H9 (cell line): ENCODE data around the gene PATE4. TPM values are rescaled to one million over a fixed set of nuclear protein-coding genes. Genes with fewer than 3 reads are reported as not detected.

Source experiments
- DNase-seq: peaks from one replicate; pipeline ENCODE4 v3.0.0-alpha.2; 2017
- H2AFZ ChIP-seq: one replicate; pipeline ENCODE4 v1.6.1; 2013; ENCODE audit warnings: mild to moderate bottlenecking, low read length, control low read depth, moderate library complexity
- H2AK5ac ChIP-seq: 2 replicates; pipeline ENCODE4 v1.6.1; 2013; ENCODE audit warnings: low read length, control low read depth, mixed read lengths; ENCODE audit not compliant: insufficient read length
- H2BK120ac ChIP-seq: one replicate; pipeline ENCODE4 v1.6.1; 2013; ENCODE audit warnings: low read depth, mild to moderate bottlenecking, low read length, control low read depth, inconsistent platforms; ENCODE audit not compliant: poor library complexity, severe bottlenecking
- H2BK12ac ChIP-seq: 2 replicates; pipeline ENCODE4 v1.6.1; 2013; ENCODE audit warnings: low read length, control low read depth, mixed read lengths, low read depth; ENCODE audit not compliant: insufficient read length
- H2BK15ac ChIP-seq: 2 replicates; pipeline ENCODE4 v1.6.1; 2013; ENCODE audit warnings: low read depth, low read length, control low read depth
- H2BK20ac ChIP-seq: one replicate; pipeline ENCODE4 v1.6.1; 2013; ENCODE audit warnings: low read depth, mild to moderate bottlenecking, low read length, control low read depth, inconsistent platforms; ENCODE audit not compliant: poor library complexity, severe bottlenecking
- H2BK5ac ChIP-seq: 2 replicates; pipeline ENCODE4 v1.6.1; 2013; ENCODE audit warnings: low read length, control low read depth, mixed read lengths; ENCODE audit not compliant: insufficient read length
- H3K14ac ChIP-seq: 2 replicates; pipeline ENCODE4 v1.6.1; 2013; ENCODE audit warnings: low read length, control low read depth; ENCODE audit not compliant: insufficient read depth
- H3K18ac ChIP-seq: 2 replicates; pipeline ENCODE4 v1.6.1; 2013; ENCODE audit warnings: low read depth, mild to moderate bottlenecking, mixed read lengths, low read length, control low read depth; ENCODE audit not compliant: insufficient read length
- H3K23ac ChIP-seq: 2 replicates; pipeline ENCODE4 v1.6.1; 2013; ENCODE audit warnings: low read length, control low read depth, mixed read lengths, low read depth; ENCODE audit not compliant: insufficient read length
- H3K23me2 ChIP-seq: 2 replicates; pipeline ENCODE4 v1.6.1; 2013; ENCODE audit warnings: low read depth, mild to moderate bottlenecking, mixed read lengths, low read length, control low read depth; ENCODE audit not compliant: insufficient read length, poor library complexity, severe bottlenecking
- H3K27ac ChIP-seq: 2 replicates; pipeline ENCODE4 v1.5.1; 2013; ENCODE audit warnings: low read length, control low read depth, mixed read lengths, low read depth; ENCODE audit not compliant: insufficient read length
- H3K27me3 ChIP-seq: 2 replicates; pipeline ENCODE4 v1.6.1; 2013; ENCODE audit warnings: low read length, control low read depth, inconsistent platforms; ENCODE audit not compliant: insufficient read depth
- H3K4ac ChIP-seq: 2 replicates; pipeline ENCODE4 v1.6.1; 2013; ENCODE audit warnings: low read depth, mild to moderate bottlenecking, control low read depth, inconsistent platforms, low read length, moderate library complexity
- H3K4me1 ChIP-seq: 2 replicates; pipeline ENCODE4 v1.6.1; 2013; ENCODE audit warnings: low read length, control low read depth, inconsistent platforms; ENCODE audit not compliant: insufficient read depth
- H3K4me2 ChIP-seq: 2 replicates; pipeline ENCODE4 v1.6.1; 2013; ENCODE audit warnings: low read length, control low read depth, mixed read lengths; ENCODE audit not compliant: insufficient read length, insufficient read depth
- H3K56ac ChIP-seq: 2 replicates; pipeline ENCODE4 v1.6.1; 2013; ENCODE audit warnings: low read depth, mild to moderate bottlenecking, mixed read lengths, low read length, control low read depth; ENCODE audit not compliant: insufficient read length
- H3K79me1 ChIP-seq: 2 replicates; pipeline ENCODE4 v1.6.1; 2013; ENCODE audit warnings: low read depth, mild to moderate bottlenecking, moderate library complexity, low read length, control low read depth, inconsistent platforms; ENCODE audit not compliant: insufficient read depth, poor library complexity, severe bottlenecking
- H3K79me2 ChIP-seq: 2 replicates; pipeline ENCODE4 v1.6.1; 2013; ENCODE audit warnings: low read length, control low read depth, inconsistent platforms; ENCODE audit not compliant: insufficient read depth
- H3K9ac ChIP-seq: 2 replicates; pipeline ENCODE4 v1.6.1; 2013; ENCODE audit warnings: low read length, control low read depth, mixed read lengths; ENCODE audit not compliant: insufficient read length; ENCODE audit errors: extremely low read depth
- H3K9me3 ChIP-seq: one replicate; pipeline ENCODE4 v1.6.1; 2013; ENCODE audit warnings: low read depth, low read length, inconsistent platforms; ENCODE audit not compliant: control insufficient read depth
- H3T11ph ChIP-seq: one replicate; pipeline ENCODE4 v1.6.1; 2013; ENCODE audit warnings: mild to moderate bottlenecking, low read length, control low read depth, inconsistent platforms
- H4K20me1 ChIP-seq: one replicate; pipeline ENCODE4 v1.6.1; 2013; ENCODE audit not compliant: control insufficient read depth, insufficient read length, insufficient read depth
- H4K5ac ChIP-seq: 2 replicates; pipeline ENCODE4 v1.6.1; 2013; ENCODE audit warnings: low read depth, mild to moderate bottlenecking, mixed read lengths, low read length, control low read depth; ENCODE audit not compliant: insufficient read length
- H4K8ac ChIP-seq: replicated peaks from 2 replicates; pipeline ENCODE4 v1.6.1; 2013; ENCODE audit warnings: low read length, control low read depth, mixed read lengths, low read depth; ENCODE audit not compliant: insufficient read length
- H4K91ac ChIP-seq: 2 replicates; pipeline ENCODE4 v1.6.1; 2013; ENCODE audit warnings: low read depth, mild to moderate bottlenecking, moderate library complexity, mixed read lengths, low read length, control low read depth; ENCODE audit not compliant: insufficient read length
- H3K27ac Mint-ChIP-seq, 3 experiments: 2 replicates in 2 of 3; 3 replicates in 1 of 3; pipeline ENCODE4 v1.8.0; 2020 to 2021; ENCODE audit warnings: mixed read lengths in 3 of 3, mild to moderate bottlenecking in 1 of 3, moderate library complexity in 1 of 3
- H3K27me3 Mint-ChIP-seq: 2 replicates; pipeline ENCODE4 v1.8.0; 2021; ENCODE audit warnings: low read depth, mild to moderate bottlenecking, moderate library complexity, mixed read lengths
- H3K36me3 Mint-ChIP-seq, 3 experiments: 2 replicates in 2 of 3; 3 replicates in 1 of 3; pipeline ENCODE4 v1.8.0; 2020 to 2021; ENCODE audit warnings: low read depth in 3 of 3, mixed read lengths in 3 of 3; ENCODE audit not compliant: insufficient read depth in 1 of 3
- H3K4me1 Mint-ChIP-seq, 2 experiments: 2 replicates each; pipeline ENCODE4 v1.8.0; 2020; ENCODE audit warnings: mixed read lengths in 2 of 2
- H3K4me3 Mint-ChIP-seq, 2 experiments: 2 replicates in 1 of 2; 3 replicates in 1 of 2; pipeline ENCODE4 v1.8.0; 2020 to 2021; ENCODE audit warnings: mild to moderate bottlenecking in 2 of 2, mixed read lengths in 2 of 2, moderate library complexity in 1 of 2
- H3K9me3 Mint-ChIP-seq, 2 experiments: 2 replicates in 1 of 2; 3 replicates in 1 of 2; pipeline ENCODE4 v1.8.0; 2020; ENCODE audit warnings: mild to moderate bottlenecking in 2 of 2, mixed read lengths in 2 of 2, moderate library complexity in 1 of 2
- whole genome bisulfite sequencing: extraction: QIAGEN DNeasy Blood & Tissue Kit; methylation state at CpG from one replicate; pipeline ENCODE4 v1.1.7; 2013; ENCODE audit warnings: missing lambda C conversion rate, low lambda C conversion rate, mixed read lengths; ENCODE audit not compliant: insufficient read length; ENCODE audit errors: extremely low coverage; 5-methylcytosine and 5-hydroxymethylcytosine counted together
- total RNA-seq: library from RNA; stranded (reverse); gene quantifications from 2 replicates; pipeline ENCODE4 v1.2.1, GENCODE V29; 2021
- TF ChIP-seq, protein P1 (sequence below): fragments of 200-600 bp; sonication (generic); conservative IDR thresholded peaks from 3 replicates; pipeline ENCODE4 v1.8.0; 2021; ENCODE audit warnings: antibody characterized with exemption, mild to moderate bottlenecking

Gene PATE4
- total RNA-seq, 1 experiment from 2014 or later, result not detected

DNA sequence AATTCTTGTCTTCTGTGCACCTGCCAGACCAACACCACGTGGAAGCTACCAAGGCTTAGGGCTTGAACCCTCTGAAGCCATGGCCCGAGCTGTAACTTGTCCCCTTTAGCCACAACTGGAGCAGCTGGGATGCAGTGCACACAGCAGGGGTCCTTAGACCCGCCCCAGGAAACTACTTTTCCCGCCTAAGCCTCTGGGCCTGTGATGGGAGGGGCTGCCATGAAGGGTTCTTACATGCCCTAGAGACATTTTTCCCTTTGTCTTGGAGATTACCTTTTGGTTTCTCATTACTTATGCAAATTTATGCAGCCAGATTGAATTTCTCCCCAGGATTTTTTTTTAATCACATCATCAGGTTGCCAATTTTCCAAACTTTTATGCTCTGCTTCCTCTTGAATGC lies 35.5 kb upstream of the PATE4 start:
- peaks cover 13% of the 10 kb centered on the region in 2 experiments for H3K4me1 Mint-ChIP-seq
- no peak overlapping the region for H3K4ac ChIP-seq

More for the DNA sequence above, 35.5 kb upstream of the PATE4 start:
- no CpG with 5 or more reads among the region's 4 CpGs for WGBS
- Histone ChIP-seq H4K20me1 (no peaks in the 10 kb centered on the region), H2AFZ (no peak overlapping the region), H3K23me2 (no peaks in the 10 kb centered on the region), H2BK12ac (no peak overlapping the region), H3T11ph (no peak overlapping the region), H4K8ac (no peak overlapping the region), H2AK5ac (no peak overlapping the region), H3K9ac (no peak overlapping the region), H2BK5ac (no peak overlapping the region), H4K5ac (no peak overlapping the region), H2BK20ac (no peak overlapping the region), H4K91ac (no peak overlapping the region), H3K18ac (no peak overlapping the region), H3K4me1 (no peaks in the 10 kb centered on the region; the same call in 1 of the 2 replicates), H3K27me3 (no peaks in the 10 kb centered on the region), H3K9me3 (no peaks in the 10 kb centered on the region), H3K14ac (no peak overlapping the region), H3K79me1 (no peaks in the 10 kb centered on the region), H3K56ac (no peak overlapping the region), H3K4me2 (no peak overlapping the region), H2BK120ac (no peak overlapping the region), H3K79me2 (no peaks in the 10 kb centered on the region), H3K23ac (no peak overlapping the region), H2BK15ac (no peak overlapping the region), H3K27ac (no peak overlapping the region)
- peak; percentile 56 for DNase-seq
- no peak overlapping the region for H3K27ac Mint-ChIP-seq
- H3K27me3 Mint-ChIP-seq, result no peaks in the 10 kb centered on the region
- TF ChIP-seq, protein P1, sequence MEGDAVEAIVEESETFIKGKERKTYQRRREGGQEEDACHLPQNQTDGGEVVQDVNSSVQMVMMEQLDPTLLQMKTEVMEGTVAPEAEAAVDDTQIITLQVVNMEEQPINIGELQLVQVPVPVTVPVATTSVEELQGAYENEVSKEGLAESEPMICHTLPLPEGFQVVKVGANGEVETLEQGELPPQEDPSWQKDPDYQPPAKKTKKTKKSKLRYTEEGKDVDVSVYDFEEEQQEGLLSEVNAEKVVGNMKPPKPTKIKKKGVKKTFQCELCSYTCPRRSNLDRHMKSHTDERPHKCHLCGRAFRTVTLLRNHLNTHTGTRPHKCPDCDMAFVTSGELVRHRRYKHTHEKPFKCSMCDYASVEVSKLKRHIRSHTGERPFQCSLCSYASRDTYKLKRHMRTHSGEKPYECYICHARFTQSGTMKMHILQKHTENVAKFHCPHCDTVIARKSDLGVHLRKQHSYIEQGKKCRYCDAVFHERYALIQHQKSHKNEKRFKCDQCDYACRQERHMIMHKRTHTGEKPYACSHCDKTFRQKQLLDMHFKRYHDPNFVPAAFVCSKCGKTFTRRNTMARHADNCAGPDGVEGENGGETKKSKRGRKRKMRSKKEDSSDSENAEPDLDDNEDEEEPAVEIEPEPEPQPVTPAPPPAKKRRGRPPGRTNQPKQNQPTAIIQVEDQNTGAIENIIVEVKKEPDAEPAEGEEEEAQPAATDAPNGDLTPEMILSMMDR, result no peak
- H3K9me3 Mint-ChIP-seq, result peaks cover 40 to 44% of the 10 kb centered on the region in 2 experiments
- H3K4me3 Mint-ChIP-seq, result no peak overlapping the region
- peaks cover 2 to 16% (median 4%) of the 10 kb centered on the region in 3 experiments; a peak in 4 of 7 replicates for H3K36me3 Mint-ChIP-seq
